GM12873 (cell line): ENCODE data around the gene TDRD1.
A peak's percentile ranks its signal among the peaks of the same experiment; 100 is the strongest.

Experiments used
- CTCF ChIP-seq: IDR thresholded peaks from 2 replicates; pipeline ENCODE4 v1.5.1; 2012; ENCODE audit warnings: low read depth, mild to moderate bottlenecking, moderate library complexity, low read length, control low read depth; ENCODE audit not compliant: insufficient read depth; ENCODE audit errors: missing control alignments

TDRD1 gene

GRCh38 chr10:114151486-114151885 is 27.7 kb upstream of the TDRD1 start:
- TF ChIP-seq CTCF: no peak

- TF ChIP-seq CTCF: no peak
These were observed 27.3 kb upstream of the TDRD1 start for GRCh38 chr10:114151892-114152291.

GRCh38 chr10:114157912-114158311 is 21.2 kb upstream of the TDRD1 start:
- peak; percentile 12 for TF ChIP-seq CTCF

- TF ChIP-seq CTCF: no peak
These were observed 16.1 kb upstream of the TDRD1 start for GRCh38 chr10:114163062-114163461.

GRCh38 chr10:114166043-114166442 is 13.1 kb upstream of the TDRD1 start:
- no peak for TF ChIP-seq CTCF

GRCh38 chr10:114166494-114166893 is 12.7 kb upstream of the TDRD1 start:
- no peak for TF ChIP-seq CTCF

GRCh38 chr10:114167985-114168384 is 11.2 kb upstream of the TDRD1 start:
- no peak for TF ChIP-seq CTCF
